H9 (cell line): ENCODE results near the gene SYP. TPM values are rescaled to one million over a fixed set of nuclear protein-coding genes. Genes with fewer than 3 reads are reported as not detected.

ENCODE experiments used
- DNase-seq: peaks from one replicate; pipeline ENCODE4 v3.0.0-alpha.2; 2017
- H2AFZ ChIP-seq: one replicate; pipeline ENCODE4 v1.6.1; 2013; ENCODE audit warnings: mild to moderate bottlenecking, low read length, control low read depth, moderate library complexity
- H2AK5ac ChIP-seq: 2 replicates; pipeline ENCODE4 v1.6.1; 2013; ENCODE audit warnings: low read length, control low read depth, mixed read lengths; ENCODE audit not compliant: insufficient read length
- H2BK120ac ChIP-seq: one replicate; pipeline ENCODE4 v1.6.1; 2013; ENCODE audit warnings: low read depth, mild to moderate bottlenecking, low read length, control low read depth, inconsistent platforms; ENCODE audit not compliant: poor library complexity, severe bottlenecking
- H2BK12ac ChIP-seq: 2 replicates; pipeline ENCODE4 v1.6.1; 2013; ENCODE audit warnings: low read length, control low read depth, mixed read lengths, low read depth; ENCODE audit not compliant: insufficient read length
- H2BK15ac ChIP-seq: 2 replicates; pipeline ENCODE4 v1.6.1; 2013; ENCODE audit warnings: low read depth, low read length, control low read depth
- H2BK20ac ChIP-seq: one replicate; pipeline ENCODE4 v1.6.1; 2013; ENCODE audit warnings: low read depth, mild to moderate bottlenecking, low read length, control low read depth, inconsistent platforms; ENCODE audit not compliant: poor library complexity, severe bottlenecking
- H2BK5ac ChIP-seq: 2 replicates; pipeline ENCODE4 v1.6.1; 2013; ENCODE audit warnings: low read length, control low read depth, mixed read lengths; ENCODE audit not compliant: insufficient read length
- H3K14ac ChIP-seq: 2 replicates; pipeline ENCODE4 v1.6.1; 2013; ENCODE audit warnings: low read length, control low read depth; ENCODE audit not compliant: insufficient read depth
- H3K18ac ChIP-seq: 2 replicates; pipeline ENCODE4 v1.6.1; 2013; ENCODE audit warnings: low read depth, mild to moderate bottlenecking, mixed read lengths, low read length, control low read depth; ENCODE audit not compliant: insufficient read length
- H3K23ac ChIP-seq: 2 replicates; pipeline ENCODE4 v1.6.1; 2013; ENCODE audit warnings: low read length, control low read depth, mixed read lengths, low read depth; ENCODE audit not compliant: insufficient read length
- H3K23me2 ChIP-seq: 2 replicates; pipeline ENCODE4 v1.6.1; 2013; ENCODE audit warnings: low read depth, mild to moderate bottlenecking, mixed read lengths, low read length, control low read depth; ENCODE audit not compliant: insufficient read length, poor library complexity, severe bottlenecking
- H3K27ac ChIP-seq: 2 replicates; pipeline ENCODE4 v1.5.1; 2013; ENCODE audit warnings: low read length, control low read depth, mixed read lengths, low read depth; ENCODE audit not compliant: insufficient read length
- H3K27me3 ChIP-seq: 2 replicates; pipeline ENCODE4 v1.6.1; 2013; ENCODE audit warnings: low read length, control low read depth, inconsistent platforms; ENCODE audit not compliant: insufficient read depth
- H3K4ac ChIP-seq: 2 replicates; pipeline ENCODE4 v1.6.1; 2013; ENCODE audit warnings: low read depth, mild to moderate bottlenecking, control low read depth, inconsistent platforms, low read length, moderate library complexity
- H3K4me1 ChIP-seq: 2 replicates; pipeline ENCODE4 v1.6.1; 2013; ENCODE audit warnings: low read length, control low read depth, inconsistent platforms; ENCODE audit not compliant: insufficient read depth
- H3K4me2 ChIP-seq: 2 replicates; pipeline ENCODE4 v1.6.1; 2013; ENCODE audit warnings: low read length, control low read depth, mixed read lengths; ENCODE audit not compliant: insufficient read length, insufficient read depth
- H3K56ac ChIP-seq: 2 replicates; pipeline ENCODE4 v1.6.1; 2013; ENCODE audit warnings: low read depth, mild to moderate bottlenecking, mixed read lengths, low read length, control low read depth; ENCODE audit not compliant: insufficient read length
- H3K79me1 ChIP-seq: 2 replicates; pipeline ENCODE4 v1.6.1; 2013; ENCODE audit warnings: low read depth, mild to moderate bottlenecking, moderate library complexity, low read length, control low read depth, inconsistent platforms; ENCODE audit not compliant: insufficient read depth, poor library complexity, severe bottlenecking
- H3K79me2 ChIP-seq: 2 replicates; pipeline ENCODE4 v1.6.1; 2013; ENCODE audit warnings: low read length, control low read depth, inconsistent platforms; ENCODE audit not compliant: insufficient read depth
- H3K9ac ChIP-seq: 2 replicates; pipeline ENCODE4 v1.6.1; 2013; ENCODE audit warnings: low read length, control low read depth, mixed read lengths; ENCODE audit not compliant: insufficient read length; ENCODE audit errors: extremely low read depth
- H3K9me3 ChIP-seq: one replicate; pipeline ENCODE4 v1.6.1; 2013; ENCODE audit warnings: low read depth, low read length, inconsistent platforms; ENCODE audit not compliant: control insufficient read depth
- H3T11ph ChIP-seq: one replicate; pipeline ENCODE4 v1.6.1; 2013; ENCODE audit warnings: mild to moderate bottlenecking, low read length, control low read depth, inconsistent platforms
- H4K20me1 ChIP-seq: one replicate; pipeline ENCODE4 v1.6.1; 2013; ENCODE audit not compliant: control insufficient read depth, insufficient read length, insufficient read depth
- H4K5ac ChIP-seq: 2 replicates; pipeline ENCODE4 v1.6.1; 2013; ENCODE audit warnings: low read depth, mild to moderate bottlenecking, mixed read lengths, low read length, control low read depth; ENCODE audit not compliant: insufficient read length
- H4K8ac ChIP-seq: replicated peaks from 2 replicates; pipeline ENCODE4 v1.6.1; 2013; ENCODE audit warnings: low read length, control low read depth, mixed read lengths, low read depth; ENCODE audit not compliant: insufficient read length
- H4K91ac ChIP-seq: 2 replicates; pipeline ENCODE4 v1.6.1; 2013; ENCODE audit warnings: low read depth, mild to moderate bottlenecking, moderate library complexity, mixed read lengths, low read length, control low read depth; ENCODE audit not compliant: insufficient read length
- H3K27ac Mint-ChIP-seq, 3 experiments: 2 replicates in 2 of 3; 3 replicates in 1 of 3; pipeline ENCODE4 v1.8.0; 2020 to 2021; ENCODE audit warnings: mixed read lengths in 3 of 3, mild to moderate bottlenecking in 1 of 3, moderate library complexity in 1 of 3
- H3K27me3 Mint-ChIP-seq: 2 replicates; pipeline ENCODE4 v1.8.0; 2021; ENCODE audit warnings: low read depth, mild to moderate bottlenecking, moderate library complexity, mixed read lengths
- H3K36me3 Mint-ChIP-seq, 3 experiments: 2 replicates in 2 of 3; 3 replicates in 1 of 3; pipeline ENCODE4 v1.8.0; 2020 to 2021; ENCODE audit warnings: low read depth in 3 of 3, mixed read lengths in 3 of 3; ENCODE audit not compliant: insufficient read depth in 1 of 3
- H3K4me1 Mint-ChIP-seq, 2 experiments: 2 replicates each; pipeline ENCODE4 v1.8.0; 2020; ENCODE audit warnings: mixed read lengths in 2 of 2
- H3K4me3 Mint-ChIP-seq, 2 experiments: 2 replicates in 1 of 2; 3 replicates in 1 of 2; pipeline ENCODE4 v1.8.0; 2020 to 2021; ENCODE audit warnings: mild to moderate bottlenecking in 2 of 2, mixed read lengths in 2 of 2, moderate library complexity in 1 of 2
- H3K9me3 Mint-ChIP-seq, 2 experiments: 2 replicates in 1 of 2; 3 replicates in 1 of 2; pipeline ENCODE4 v1.8.0; 2020; ENCODE audit warnings: mild to moderate bottlenecking in 2 of 2, mixed read lengths in 2 of 2, moderate library complexity in 1 of 2
- CTCF ChIP-seq: fragments of 200-600 bp; sonication (generic); conservative IDR thresholded peaks from 3 replicates; pipeline ENCODE4 v1.8.0; 2021; ENCODE audit warnings: antibody characterized with exemption, mild to moderate bottlenecking
- WGBS: extraction: QIAGEN DNeasy Blood & Tissue Kit; methylation state at CpG from one replicate; pipeline ENCODE4 v1.1.7; 2013; ENCODE audit warnings: missing lambda C conversion rate, low lambda C conversion rate, mixed read lengths; ENCODE audit not compliant: insufficient read length; ENCODE audit errors: extremely low coverage; 5-methylcytosine and 5-hydroxymethylcytosine counted together
- total RNA-seq: library from RNA; stranded (reverse); gene quantifications from 2 replicates; pipeline ENCODE4 v1.2.1, GENCODE V29; 2021

Gene SYP
- total RNA-seq, 1 experiment from 2014 or later = 1.8 TPM

GRCh38 chrX:49209434-49210251 is 9.7 kb upstream of the SYP start:
- no peak overlapping the region for H3K4ac ChIP-seq
- Mint-ChIP-seq H3K9me3 (peaks cover 64 to 85% of the 10 kb centered on the region in 2 experiments), H3K27me3 (peaks cover 10% of the 10 kb centered on the region), H3K36me3 (peaks cover 0 to 7% (median 4%) of the 10 kb centered on the region in 3 experiments; a peak in 2 of 7 replicates), H3K4me3 (no peak overlapping the region), H3K27ac (no peak overlapping the region; a peak in 1 of 7 replicates), H3K4me1 (peaks cover 0 to 13% of the 10 kb centered on the region in 2 experiments; a peak in 2 of 4 replicates)
- H2AK5ac ChIP-seq = no peak overlapping the region
- H2BK20ac ChIP-seq = no peak overlapping the region
- peak; percentile 73 for DNase-seq
- no peaks in the 10 kb centered on the region for H3K23me2 ChIP-seq
- no peak overlapping the region for H3K18ac ChIP-seq
- no peak overlapping the region for H4K5ac ChIP-seq
- 0 out of 3 replicates have a peak, but pooled peaks have one; percentile 17 for TF ChIP-seq CTCF
- no CpG with 5 or more reads among the region's 28 CpGs for WGBS
- no peak overlapping the region for H2BK15ac ChIP-seq
- no peak overlapping the region for H3K4me2 ChIP-seq
- H3K56ac ChIP-seq = no peak overlapping the region
- H2BK5ac ChIP-seq = no peak overlapping the region
- H3K27me3 ChIP-seq = no peaks in the 10 kb centered on the region
- H3T11ph ChIP-seq = no peak overlapping the region
- no peak overlapping the region for H2BK120ac ChIP-seq
- H3K4me1 ChIP-seq = no peaks in the 10 kb centered on the region
- no peak overlapping the region for H2BK12ac ChIP-seq
- no peak overlapping the region for H4K8ac ChIP-seq
- H2AFZ ChIP-seq = no peak overlapping the region
- no peaks in the 10 kb centered on the region for H4K20me1 ChIP-seq
- no peaks in the 10 kb centered on the region for H3K79me1 ChIP-seq
- H3K27ac ChIP-seq = no peak overlapping the region
- no peak overlapping the region for H3K23ac ChIP-seq
- H4K91ac ChIP-seq = no peak overlapping the region
- no peaks in the 10 kb centered on the region for H3K79me2 ChIP-seq
- no peak overlapping the region for H3K14ac ChIP-seq
- H3K9ac ChIP-seq = no peak overlapping the region
- H3K9me3 ChIP-seq = peaks cover 41% of the 10 kb centered on the region
